HG03095 (cell line): ENCODE data around the gene ZBTB21.

Experiments
- ATAC-seq: cut with Tn5 transposase; IDR thresholded peaks from one replicate; pipeline ENCODE4 v1.9.1; 2021; ENCODE audit warnings: moderate library complexity; ENCODE audit not compliant: unreplicated experiment

The ZBTB21 gene

GRCh38 chr21:42009831-42010506 is at the start of gene ZBTB21:
Gene ZBTB21 (minus strand): TSS chr21:42010360. CDS start chr21:41994095, 16,265 bp downstream.
- ATAC-seq = peak; percentile 60

GRCh38 chr21:42059721-42060120 is 49.6 kb upstream of the ZBTB21 start:
- ATAC-seq = no peak

GRCh38 chr21:42059141-42059540 is 49.0 kb upstream of the ZBTB21 start:
- ATAC-seq = no peak

GRCh38 chr21:42058631-42059111 is 48.5 kb upstream of the ZBTB21 start:
- no peak for ATAC-seq

GRCh38 chr21:42057851-42058437 is 47.8 kb upstream of the ZBTB21 start:
- no peak for ATAC-seq

- ATAC-seq = no peak
These were observed 47.0 kb upstream of the ZBTB21 start for GRCh38 chr21:42056996-42057689.

- ATAC-seq = no peak
These were observed 46.3 kb upstream of the ZBTB21 start for GRCh38 chr21:42056468-42056867.

GRCh38 chr21:42055425-42055824 is 45.3 kb upstream of the ZBTB21 start:
- no peak for ATAC-seq

GRCh38 chr21:42051788-42052187 is 41.6 kb upstream of the ZBTB21 start:
- ATAC-seq = no peak

GRCh38 chr21:42049578-42050430 is 39.6 kb upstream of the ZBTB21 start:
- ATAC-seq = no peak

- no peak for ATAC-seq
These were observed 38.9 kb upstream of the ZBTB21 start for GRCh38 chr21:42048870-42049577.

- ATAC-seq = no peak
These were observed 37.9 kb upstream of the ZBTB21 start for GRCh38 chr21:42047821-42048613.

- ATAC-seq = no peak
These were observed 34.8 kb upstream of the ZBTB21 start for GRCh38 chr21:42044871-42045495.

GRCh38 chr21:42043961-42044360 is 33.8 kb upstream of the ZBTB21 start:
- ATAC-seq = no peak

GRCh38 chr21:42043201-42043895 is 33.2 kb upstream of the ZBTB21 start:
- ATAC-seq = no peak

GRCh38 chr21:42042651-42043050 is 32.5 kb upstream of the ZBTB21 start:
- no peak for ATAC-seq

GRCh38 chr21:42041711-42042110 is 31.6 kb upstream of the ZBTB21 start:
- no peak for ATAC-seq

GRCh38 chr21:42041246-42041645 is 31.1 kb upstream of the ZBTB21 start:
- no peak for ATAC-seq
